Jurkat, Clone E6-1 (cell line): Measurements from ENCODE around the gene OSBP.
A peak's percentile ranks its signal among the peaks of the same experiment; 100 is the strongest.

ENCODE experiments used
- DNase-seq: peaks from one replicate; pipeline ENCODE4 v3.0.0-alpha.2; 2011; ENCODE audit warnings: low read depth, low spot score
- H3K4me3 ChIP-seq: 2 replicates; pipeline ENCODE4 v1.5.1; 2011; ENCODE audit warnings: mild to moderate bottlenecking, low read length, control low read depth, moderate library complexity

Gene OSBP

DNA sequence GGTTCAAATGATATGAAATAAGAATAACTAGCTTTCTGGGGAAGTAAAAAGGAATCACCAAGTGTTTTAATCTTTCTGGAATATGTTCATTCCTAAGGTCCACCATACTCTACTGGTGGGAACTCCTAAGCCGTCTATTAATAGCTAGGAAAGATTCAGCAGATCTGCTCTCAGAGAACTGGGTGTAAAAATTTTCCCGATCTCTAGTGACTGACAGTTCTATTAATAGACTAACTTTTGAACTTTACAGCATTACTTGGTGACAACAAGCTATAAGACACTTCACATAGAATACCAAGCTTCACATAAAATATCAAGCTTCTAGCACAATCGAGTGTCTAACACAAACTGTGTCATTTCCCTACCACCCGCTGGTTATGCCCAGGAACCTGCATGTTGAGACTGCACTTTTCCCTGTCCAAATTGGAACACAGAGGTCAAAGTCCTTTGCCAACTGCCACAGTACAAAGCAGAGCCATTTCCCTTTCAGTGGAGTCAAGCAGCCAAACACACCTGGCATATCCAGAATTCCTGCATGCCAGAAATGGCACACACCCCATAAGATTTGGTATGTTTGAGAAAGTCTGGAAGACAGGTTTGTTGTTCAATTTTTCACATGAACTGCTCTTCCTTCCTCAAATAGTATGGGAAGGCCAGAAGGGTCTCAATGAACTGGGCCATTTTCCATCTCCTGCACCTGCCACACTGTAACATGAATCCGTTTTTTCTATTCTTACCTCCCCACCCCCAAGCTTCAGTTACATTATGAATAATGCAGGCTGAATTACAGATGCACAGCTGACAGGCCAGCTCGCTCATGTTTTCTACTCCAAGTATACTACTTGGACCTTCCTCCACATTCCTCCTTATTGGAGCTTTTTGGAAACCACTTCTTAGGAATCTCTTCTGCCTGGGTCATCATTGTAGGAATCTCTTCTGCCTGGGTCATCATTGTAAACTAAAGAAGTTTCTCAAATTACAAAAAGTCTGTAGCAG lies 3.7 kb downstream of the OSBP start:
- no peak overlapping the region for H3K4me3 ChIP-seq
- DNase-seq: no peak

DNA sequence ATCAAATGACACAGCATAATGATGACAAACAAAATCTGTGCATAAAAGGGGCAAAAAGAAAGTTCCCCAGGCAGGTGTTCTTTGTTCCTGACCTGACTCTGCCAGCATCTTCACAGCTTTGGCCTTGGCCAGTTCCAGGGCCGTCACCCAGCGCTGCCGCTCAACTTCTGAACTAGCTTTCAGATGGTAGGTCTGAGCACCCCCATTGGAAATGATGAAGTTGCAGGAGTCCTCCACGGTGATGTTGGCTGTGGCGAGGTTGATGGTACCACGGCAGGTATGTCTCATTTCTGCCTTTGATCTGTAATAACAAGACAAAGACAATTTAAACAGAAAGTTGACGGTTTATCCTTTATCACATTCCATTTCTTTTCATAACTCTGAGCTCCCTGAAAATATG lies 5.3 kb downstream of the OSBP start:
- H3K4me3 ChIP-seq: no peak overlapping the region

DNA sequence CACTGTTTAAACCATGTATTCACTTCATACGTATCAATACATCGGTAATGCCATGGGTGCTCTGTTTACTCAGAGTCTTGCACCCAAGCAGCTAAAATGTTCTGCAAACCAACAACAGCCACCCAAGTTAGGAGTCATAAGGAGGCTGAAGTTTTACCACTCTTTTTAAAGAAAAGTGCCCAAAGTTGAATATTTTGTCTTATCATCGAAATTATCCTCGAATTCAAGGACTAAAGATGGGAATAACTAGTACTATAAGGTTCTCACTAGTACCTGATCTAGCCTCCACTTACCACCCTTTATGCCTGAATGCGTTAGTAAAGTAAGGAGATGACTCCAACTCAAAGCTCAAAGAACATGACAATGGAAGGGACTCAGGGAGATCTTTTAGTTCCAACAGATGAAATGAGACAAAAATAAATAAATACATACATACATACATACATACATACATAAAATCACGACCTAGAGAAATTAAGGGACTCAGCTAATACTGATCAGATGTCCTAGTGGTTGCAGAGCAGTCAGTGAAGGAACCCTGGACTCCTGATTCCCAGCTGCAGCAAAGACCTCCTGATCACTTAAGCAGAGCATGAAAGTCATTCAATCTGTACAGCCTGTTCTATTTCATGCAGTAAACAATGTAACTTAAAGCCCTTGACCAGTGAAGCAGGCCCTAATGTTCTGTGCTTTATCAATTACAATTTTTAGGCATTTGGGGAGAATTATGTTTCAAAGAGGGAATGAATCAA lies 7.7 kb downstream of the OSBP start:
- no peak overlapping the region for H3K4me3 ChIP-seq
- no peak for DNase-seq

More for the DNA sequence above, 5.3 kb downstream of the OSBP start:
- DNase-seq: no peak

DNA sequence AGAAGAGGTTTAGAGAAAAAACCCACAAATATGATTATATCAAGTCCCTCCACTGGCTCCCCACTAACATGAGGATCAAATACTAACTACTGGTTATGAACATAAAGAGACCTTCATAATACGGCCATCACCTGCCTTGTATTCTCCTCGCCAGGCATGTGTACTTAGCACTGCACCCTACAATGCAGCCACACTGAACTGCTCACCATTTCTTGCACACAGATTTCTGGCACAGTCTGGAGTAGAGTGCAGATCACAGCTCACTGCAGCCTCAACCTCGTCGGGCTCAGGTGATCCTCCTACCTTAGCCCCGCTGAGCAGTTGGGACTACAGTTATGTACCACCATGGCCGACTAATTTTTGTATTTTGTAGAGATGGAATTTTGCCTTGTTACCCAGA lies 13.1 kb downstream of the OSBP start:
- H3K4me3 ChIP-seq: no peak overlapping the region
- DNase-seq: no peak

DNA sequence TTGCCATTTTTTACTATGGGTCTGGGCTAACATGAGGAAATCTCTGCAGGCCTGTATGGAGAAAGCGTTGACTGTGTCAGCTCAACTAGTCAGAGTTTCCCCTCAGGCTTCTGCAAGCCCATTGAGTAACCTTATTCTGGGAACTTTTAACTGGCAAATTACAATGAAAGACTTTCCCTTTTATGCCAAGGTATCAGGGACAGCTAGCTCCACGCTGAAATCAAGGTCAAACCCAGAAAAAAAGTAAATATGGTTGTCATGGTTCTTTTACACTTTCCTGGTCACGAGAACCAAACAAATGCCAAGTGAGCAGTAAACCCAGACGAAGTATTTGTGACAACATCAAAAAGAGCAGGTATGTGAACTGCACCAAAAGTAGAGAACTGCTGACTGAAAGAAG lies 13.8 kb downstream of the OSBP start:
- no peak overlapping the region for H3K4me3 ChIP-seq
- no peak for DNase-seq

DNA sequence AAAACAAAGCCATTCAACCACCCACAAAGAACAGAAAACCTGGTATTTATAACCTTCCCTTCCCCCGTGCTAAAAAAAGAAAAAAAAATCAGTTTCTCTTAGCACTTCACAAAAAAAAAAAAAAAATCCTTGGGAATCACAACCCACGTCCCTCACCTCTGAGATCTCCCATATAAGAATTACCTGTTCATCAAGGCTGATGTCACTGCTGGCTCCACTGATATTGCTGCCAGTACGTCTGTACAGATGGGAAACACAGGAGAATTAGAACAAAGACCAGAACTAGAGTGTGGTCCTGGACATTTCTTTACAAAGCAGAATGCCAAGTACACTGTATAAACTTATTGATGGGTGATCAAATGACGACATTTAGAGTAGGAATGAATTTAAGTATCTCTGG lies 14.9 kb downstream of the OSBP start:
- H3K4me3 ChIP-seq: no peak overlapping the region
- DNase-seq: no peak

DNA sequence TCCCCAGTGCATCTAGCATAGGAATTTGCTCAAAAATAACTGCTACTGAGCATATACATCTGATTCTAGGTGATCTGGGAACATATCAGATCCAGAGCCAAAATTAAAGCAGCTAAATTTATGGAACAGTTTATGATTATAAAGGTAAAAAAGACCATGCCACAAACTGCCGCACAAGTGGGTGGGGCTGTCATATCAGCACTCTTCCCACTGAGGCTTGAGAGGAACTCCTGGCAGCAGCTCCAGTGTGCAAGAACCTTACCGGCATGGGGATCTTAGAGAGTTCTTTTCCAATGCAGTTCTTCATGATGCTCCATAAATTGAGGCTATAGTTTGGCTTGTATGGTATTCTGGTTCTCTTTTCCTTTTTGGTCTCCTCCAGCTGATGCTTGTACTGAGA lies 15.3 kb downstream of the OSBP start:
- DNase-seq: no peak
- no peak overlapping the region for H3K4me3 ChIP-seq

DNA sequence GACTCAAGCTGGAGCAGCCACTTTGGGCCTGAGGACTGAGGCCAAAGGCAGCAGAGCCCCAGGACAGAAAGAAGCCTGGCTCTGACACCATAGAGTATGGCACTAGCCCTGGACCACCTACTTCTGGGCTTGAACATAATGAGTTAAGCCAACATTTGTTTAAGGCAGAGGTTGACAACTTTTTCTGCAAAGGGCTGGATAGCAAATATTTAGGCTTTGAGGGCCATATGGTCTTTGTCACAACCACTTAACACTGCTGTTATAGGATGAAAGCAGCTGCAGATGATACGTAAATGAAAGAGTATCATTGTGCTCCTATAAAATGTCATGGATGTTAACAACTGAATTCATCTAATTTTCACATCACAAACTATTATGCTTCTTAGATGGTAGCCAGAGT lies 16.6 kb downstream of the OSBP start:
- no peak for DNase-seq
- H3K4me3 ChIP-seq: no peak overlapping the region

DNA sequence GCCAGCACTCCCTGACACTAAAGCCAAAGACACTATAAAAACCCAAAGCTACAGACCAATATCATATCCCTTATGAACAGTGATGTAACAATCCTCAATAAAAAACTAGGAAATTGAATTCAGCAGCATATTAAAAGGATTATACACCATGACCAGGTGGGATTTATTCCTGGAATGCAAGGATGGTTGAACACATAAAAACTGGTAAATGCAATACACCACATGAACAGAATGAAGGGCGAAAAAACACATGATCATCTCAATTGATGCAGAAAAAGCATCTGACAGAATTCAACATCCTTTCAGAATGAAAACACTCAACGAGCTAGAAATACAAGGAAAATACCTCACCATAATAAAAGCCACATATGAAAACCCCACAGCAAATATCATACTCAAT lies 31.3 kb downstream of the OSBP start:
- no peak overlapping the region for H3K4me3 ChIP-seq
- DNase-seq: no peak

DNA sequence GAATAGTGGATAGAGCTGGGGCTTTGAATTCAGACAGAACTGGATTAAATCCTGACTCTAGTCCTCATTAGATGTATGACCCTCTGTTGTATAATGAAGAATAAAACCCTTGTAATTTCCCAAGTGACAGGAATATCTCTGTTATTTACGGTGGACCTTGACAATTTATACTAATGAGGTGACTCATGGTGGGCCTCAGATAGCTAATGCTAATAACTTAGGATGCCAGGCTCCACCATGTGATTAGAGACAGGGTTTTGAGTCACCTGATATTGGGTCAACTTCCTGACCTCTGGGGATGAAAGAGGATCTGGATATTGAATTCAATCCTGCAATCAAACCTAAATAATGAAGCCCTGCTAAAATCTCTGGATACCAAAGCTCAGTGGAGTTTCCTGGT lies 33.6 kb downstream of the OSBP start:
- no peak for DNase-seq

DNA sequence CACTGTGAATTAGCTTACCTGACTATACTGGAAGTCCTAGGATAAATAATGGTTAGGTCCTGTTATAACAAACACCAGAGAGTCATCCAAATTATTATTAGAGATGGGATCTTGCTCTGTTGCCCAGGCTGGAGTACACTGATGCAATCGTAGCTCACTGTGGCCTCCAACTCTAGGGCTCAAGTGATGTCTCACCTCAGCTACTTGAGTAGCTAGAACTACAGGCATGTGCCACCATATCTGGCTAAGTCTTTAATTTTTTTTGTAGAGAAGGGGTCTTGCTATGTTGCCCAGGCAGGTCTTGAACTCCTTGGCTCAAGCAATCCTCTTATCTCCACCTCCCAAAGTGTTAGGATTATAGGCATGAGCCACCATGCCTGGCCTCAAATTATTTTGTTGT lies 37.2 kb downstream of the OSBP start:
- no peak for DNase-seq

More for the DNA sequence above, 33.6 kb downstream of the OSBP start:
- H3K4me3 ChIP-seq: no peak overlapping the region

DNA sequence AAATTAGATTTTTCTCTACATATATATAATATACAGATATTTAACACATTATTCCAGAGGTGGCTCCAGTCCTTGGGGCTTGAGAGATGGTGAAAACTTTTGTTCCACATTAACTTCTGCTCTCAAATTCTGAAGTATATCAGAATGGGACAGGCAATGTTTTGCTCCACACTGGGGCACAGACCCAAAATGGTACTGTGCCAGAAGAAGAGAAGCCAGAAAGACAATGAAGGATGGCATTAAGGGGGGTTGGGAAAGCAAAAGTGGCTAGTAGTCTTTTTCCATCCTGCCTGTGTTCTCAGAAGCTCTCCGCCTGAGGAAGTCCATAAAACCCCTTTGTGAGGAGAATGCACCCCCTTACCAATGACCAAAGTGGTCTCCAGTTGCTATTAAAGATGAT lies 40.1 kb downstream of the OSBP start:
- no peak for DNase-seq
- no peak overlapping the region for H3K4me3 ChIP-seq

More for the DNA sequence above, 37.2 kb downstream of the OSBP start:
- H3K4me3 ChIP-seq: no peak overlapping the region

DNA sequence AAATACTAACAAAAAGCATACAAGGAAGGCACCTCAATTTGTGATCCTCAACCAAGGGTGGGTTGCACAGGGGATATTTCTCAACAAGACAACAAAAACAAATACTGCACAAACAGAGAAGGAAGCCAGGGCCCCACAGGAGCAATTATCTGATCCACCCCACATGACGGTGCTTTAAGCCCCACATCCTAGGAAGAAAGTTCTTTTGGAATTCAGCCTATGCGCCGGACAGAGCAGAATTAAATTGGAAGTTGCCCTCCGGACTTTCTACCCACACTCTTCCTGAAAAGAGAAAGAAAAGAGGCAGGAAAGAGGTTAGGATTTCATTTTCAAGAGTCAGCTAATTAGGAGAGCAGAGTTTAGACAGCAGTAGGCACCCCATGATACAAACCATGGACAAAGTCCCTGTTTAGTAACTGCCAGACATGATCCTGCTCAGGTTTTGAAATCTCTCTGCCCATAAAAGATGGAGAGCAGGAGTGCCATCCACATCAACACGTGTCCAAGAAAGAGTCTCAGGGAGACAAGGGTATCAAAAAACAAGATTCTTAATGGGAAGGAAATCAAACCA lies 40.6 kb downstream of the OSBP start:
- no peak for DNase-seq
- H3K4me3 ChIP-seq: no peak overlapping the region

DNA sequence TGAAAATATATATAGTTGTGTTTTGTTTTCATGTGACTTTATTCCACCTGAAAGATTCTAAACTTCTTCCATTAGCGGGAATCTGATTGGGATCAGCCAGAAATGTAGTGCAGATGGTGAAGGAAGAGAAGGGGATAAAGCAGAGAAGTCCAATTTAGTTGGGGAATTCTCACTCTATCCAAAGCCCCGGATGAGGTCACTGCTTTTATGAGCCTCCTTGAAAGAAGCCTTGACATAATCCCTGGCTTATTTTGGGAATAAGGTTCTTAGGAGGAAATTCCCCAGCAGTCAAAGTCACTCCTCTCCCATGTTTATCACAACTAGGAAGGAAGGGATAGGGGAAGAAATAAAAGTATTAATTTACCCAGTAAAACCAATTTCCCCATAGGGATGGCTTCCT lies 41.1 kb downstream of the OSBP start:
- DNase-seq: no peak
- H3K4me3 ChIP-seq: no peak overlapping the region

DNA sequence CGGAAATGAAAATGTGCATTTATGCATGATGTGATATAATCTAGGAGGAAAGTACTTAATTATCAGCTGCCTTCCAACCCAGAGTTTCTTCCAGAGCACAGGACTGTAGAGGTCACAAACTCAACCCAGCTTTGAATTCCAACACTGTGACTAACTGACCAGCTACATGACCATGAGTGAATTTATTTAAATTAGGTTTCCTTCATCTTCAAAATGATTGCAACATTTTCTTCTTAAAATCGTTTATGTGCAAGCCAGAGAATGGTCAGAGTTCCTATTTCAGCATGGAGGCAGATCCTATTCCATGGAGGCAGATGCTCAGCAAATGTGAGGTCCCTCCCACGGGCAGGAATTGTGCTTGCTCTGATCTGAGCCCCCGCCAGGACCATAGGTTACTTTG lies 42.4 kb downstream of the OSBP start:
- no peak for DNase-seq
- H3K4me3 ChIP-seq: no peak overlapping the region

DNA sequence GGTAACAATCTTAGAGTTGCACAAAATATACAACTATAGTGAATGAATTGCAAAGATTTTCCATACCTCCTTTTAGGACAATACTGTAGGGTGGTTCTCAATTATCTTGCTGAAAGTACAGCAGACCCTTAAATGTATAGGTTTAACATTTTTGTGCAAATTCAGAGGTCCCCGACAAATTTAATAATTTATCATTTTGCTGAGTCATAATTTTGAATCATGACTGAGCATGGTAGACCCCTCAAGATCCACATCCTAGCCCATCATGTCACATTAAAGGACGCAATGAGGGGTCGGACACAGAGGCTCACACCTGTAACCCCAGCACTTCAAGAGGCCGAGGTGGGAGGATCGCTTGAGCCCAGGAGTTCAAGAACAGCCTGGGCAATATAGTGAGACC lies 43.5 kb downstream of the OSBP start:
- DNase-seq: no peak
- H3K4me3 ChIP-seq: no peak overlapping the region

DNA sequence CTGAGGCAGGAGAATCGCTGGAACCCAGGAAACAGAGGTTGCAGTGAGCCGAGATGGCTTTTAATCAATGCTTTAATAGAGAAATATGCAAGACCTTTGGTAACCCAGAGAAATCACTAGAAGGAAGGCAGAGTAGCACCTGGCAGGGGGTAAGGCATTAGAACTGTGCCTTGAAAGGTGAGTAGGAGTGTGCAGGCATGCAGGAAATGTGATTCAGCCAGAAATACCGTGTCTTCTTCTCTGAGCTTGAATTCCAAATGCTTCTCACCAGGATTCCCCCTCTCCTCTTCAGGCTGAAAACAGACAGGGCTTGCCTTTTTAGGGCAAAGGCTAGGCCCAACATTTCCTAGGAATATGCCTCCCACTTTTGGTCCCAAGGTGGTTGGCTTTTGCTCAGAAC lies 53.3 kb downstream of the OSBP start:
- no peak for DNase-seq
- no peak overlapping the region for H3K4me3 ChIP-seq

DNA sequence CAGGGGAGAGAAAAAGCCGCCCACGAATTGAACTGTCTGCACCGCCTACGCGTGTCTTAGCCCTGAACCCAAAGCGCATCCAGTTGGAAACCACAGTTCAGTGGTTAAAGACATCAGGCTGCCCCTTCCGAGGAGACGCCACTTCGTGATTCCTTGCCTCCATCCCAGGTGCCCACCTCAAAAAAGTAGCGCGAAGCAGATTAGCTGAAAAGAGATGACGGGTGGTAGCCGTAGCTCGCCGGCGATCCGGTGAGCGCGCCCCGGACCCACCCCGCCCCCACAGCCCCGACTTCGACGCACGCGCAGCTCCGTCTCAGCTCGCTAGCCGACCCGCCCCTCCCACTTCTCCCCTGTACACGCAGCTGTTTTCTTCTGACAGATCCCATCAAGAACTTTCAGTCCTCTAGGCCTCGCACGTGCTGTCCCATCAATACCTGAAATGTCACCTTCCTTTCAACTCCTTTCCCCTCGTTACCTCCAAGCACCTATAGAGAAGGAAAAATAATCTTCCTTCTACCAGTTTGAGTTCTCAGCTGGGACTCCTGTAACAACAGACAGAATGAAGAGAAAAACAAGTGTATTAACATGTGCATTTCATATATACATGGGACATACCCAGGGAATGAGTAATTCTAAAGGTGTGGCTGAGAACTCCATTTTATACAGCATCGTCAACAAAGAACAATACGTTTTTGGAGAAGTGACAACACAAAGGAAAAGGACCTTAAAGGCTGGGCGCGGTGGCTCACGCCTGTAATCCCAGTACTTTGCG lies 54.7 kb downstream of the OSBP start:
- peak; percentile 83 for DNase-seq
- H3K4me3 ChIP-seq: peak overlapping the region; percentile 100

DNA sequence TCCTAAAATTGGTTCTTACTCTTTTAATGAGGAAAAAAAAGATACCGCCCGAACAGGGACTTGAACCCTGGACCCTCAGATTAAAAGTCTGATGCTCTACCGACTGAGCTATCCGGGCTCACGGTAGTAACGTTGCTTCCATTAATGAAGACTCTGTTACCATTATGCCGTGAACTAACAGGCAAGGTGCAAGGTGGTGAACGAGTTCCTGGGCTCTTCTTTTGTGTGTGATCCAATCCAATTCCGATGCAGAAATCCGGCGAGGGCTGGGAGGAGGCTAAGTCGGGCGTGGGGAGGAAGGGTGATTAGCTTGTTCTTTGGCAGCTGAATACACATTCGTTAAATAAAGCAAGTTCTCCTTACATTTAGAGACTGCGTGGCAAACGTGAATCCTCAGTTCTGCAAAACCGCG lies 55.3 kb downstream of the OSBP start:
- peak overlapping the region; percentile 100 for H3K4me3 ChIP-seq
- peak; percentile 87 for DNase-seq
